Activated naive CD4-positive, alpha-beta T cell treated with anti-CD3 and anti-CD28 coated beads, Interleukin-2, amount 50 U/mL, for 24 hours (primary cell): ENCODE measurements around the gene RHOT2.

Source experiments
- H3K27ac Mint-ChIP-seq: one replicate; pipeline ENCODE4 v1.8.0; 2021; ENCODE audit warnings: mild to moderate bottlenecking, mixed read lengths
- H3K27me3 Mint-ChIP-seq: one replicate; pipeline ENCODE4 v1.8.0; 2021; ENCODE audit warnings: mixed read lengths
- H3K36me3 Mint-ChIP-seq: one replicate; pipeline ENCODE4 v1.8.0; 2021; ENCODE audit warnings: mixed read lengths
- H3K4me1 Mint-ChIP-seq: one replicate; pipeline ENCODE4 v1.8.0; 2021; ENCODE audit warnings: mixed read lengths
- H3K4me3 Mint-ChIP-seq: one replicate; pipeline ENCODE4 v1.8.0; 2021; ENCODE audit warnings: mild to moderate bottlenecking, mixed read lengths
- H3K9me3 Mint-ChIP-seq: one replicate; pipeline ENCODE4 v1.8.0; 2021; ENCODE audit warnings: mixed read lengths

RHOT2 gene

DNA sequence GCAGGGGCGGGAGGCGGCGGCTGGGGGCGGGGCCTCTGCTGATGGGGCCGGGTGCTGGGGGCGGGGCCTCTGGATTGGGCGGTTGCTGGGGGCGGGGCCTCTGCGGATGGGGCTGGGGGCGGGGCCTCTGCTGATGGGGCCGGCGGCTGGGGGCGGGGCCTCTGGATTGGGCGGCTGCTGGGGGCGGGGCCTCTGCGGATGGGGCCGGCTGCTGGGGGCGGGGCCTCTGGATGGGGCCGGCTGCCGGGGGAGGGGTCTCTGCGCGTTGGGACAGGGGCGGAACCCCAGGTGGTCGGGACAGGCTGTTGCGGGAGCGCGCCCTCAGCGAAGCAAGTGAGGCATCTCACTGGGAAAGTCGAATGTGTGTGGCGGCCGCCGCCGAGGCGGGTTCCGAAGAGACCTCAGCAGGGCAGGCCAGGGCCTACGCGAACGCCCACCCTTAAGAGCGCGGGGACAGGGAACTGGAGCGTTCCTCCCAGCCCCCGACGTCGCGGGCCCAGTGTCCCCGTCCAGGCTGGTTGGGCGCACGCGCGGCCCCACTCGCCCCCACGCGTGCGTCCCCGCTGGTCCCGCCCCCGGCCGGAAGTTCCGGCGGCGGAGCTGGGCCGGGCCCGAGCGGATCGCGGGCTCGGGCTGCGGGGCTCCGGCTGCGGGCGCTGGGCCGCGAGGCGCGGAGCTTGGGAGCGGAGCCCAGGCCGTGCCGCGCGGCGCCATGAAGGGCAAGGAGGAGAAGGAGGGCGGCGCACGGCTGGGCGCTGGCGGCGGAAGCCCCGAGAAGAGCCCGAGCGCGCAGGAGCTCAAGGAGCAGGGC lies 12.1 kb downstream of the RHOT2 start, which contains the start of gene STUB1:
Gene STUB1, plus strand, starts transcription at position 597 of the 811 bp plus-strand sequence. Its CDS starts 116 bp downstream, at position 713.
- H3K27ac Mint-ChIP-seq: peak within 1 kb of the TSS; percentile 84
- H3K36me3 Mint-ChIP-seq: peaks cover 3% of the 10 kb centered on the region
- H3K9me3 Mint-ChIP-seq: no peaks in the 10 kb centered on the region
- H3K4me1 Mint-ChIP-seq: peaks cover 24% of the 10 kb centered on the region
- peaks cover 1% of the 10 kb centered on the region for H3K27me3 Mint-ChIP-seq
- peak within 1 kb of the TSS; percentile 86 for H3K4me3 Mint-ChIP-seq

DNA sequence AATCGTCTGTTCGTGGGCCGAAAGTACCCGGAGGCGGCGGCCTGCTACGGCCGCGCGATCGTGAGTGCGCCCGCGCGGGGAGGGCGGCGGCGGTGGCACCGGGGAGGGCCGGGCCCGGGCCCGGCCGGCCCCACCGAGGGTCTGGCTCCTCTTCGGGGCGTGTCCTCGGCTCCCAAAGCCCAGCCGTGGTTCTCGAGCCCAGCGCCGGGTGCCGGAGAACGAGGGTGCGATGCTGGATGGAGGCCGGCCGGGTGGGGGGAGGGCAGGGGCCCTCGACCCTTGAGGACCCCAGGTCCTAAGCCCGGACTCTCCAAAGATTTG lies 12.7 kb downstream of the RHOT2 start:
- H3K27ac Mint-ChIP-seq: no peak overlapping the region
- H3K9me3 Mint-ChIP-seq: no peaks in the 10 kb centered on the region

DNA sequence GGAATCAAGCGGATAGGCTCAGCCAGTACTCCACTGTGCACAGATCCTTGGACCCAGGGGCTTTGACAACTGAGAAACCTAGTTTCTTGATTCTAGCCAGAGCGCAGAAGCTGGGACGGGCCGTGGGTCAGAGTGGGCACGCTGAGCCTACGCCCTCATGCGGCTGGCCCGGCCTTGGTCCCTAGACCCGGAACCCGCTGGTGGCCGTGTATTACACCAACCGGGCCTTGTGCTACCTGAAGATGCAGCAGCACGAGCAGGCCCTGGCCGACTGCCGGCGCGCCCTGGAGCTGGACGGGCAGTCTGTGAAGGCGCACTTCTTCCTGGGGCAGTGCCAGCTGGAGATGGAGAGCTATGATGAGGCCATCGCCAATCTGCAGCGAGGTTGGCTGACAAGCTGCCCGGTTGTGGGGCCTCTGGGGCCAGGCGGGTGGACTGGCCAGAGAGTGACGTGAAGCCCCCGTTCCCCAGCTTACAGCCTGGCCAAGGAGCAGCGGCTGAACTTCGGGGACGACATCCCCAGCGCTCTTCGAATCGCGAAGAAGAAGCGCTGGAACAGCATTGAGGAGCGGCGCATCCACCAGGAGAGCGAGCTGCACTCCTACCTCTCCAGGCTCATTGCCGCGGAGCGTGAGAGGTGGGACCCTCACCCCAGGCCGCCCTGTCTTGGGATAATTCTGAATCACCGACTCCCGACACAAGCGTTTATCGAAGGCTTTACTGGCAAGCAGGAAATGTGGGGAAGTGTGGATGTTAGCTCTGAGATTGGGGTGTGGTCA lies 13.2 kb downstream of the RHOT2 start:
- peak overlapping the region; percentile 35 for H3K27ac Mint-ChIP-seq
- no peaks in the 10 kb centered on the region for H3K9me3 Mint-ChIP-seq
- H3K27me3 Mint-ChIP-seq: peaks cover 1% of the 10 kb centered on the region
- peaks cover 24% of the 10 kb centered on the region for H3K4me1 Mint-ChIP-seq
- H3K36me3 Mint-ChIP-seq: peaks cover 3% of the 10 kb centered on the region
- H3K4me3 Mint-ChIP-seq: peak overlapping the region; percentile 83

More for the DNA sequence above, 12.7 kb downstream of the RHOT2 start:
- Mint-ChIP-seq H3K4me1 (peaks cover 24% of the 10 kb centered on the region), H3K27me3 (peaks cover 1% of the 10 kb centered on the region), H3K4me3 (peak overlapping the region; percentile 83), H3K36me3 (peaks cover 3% of the 10 kb centered on the region)

DNA sequence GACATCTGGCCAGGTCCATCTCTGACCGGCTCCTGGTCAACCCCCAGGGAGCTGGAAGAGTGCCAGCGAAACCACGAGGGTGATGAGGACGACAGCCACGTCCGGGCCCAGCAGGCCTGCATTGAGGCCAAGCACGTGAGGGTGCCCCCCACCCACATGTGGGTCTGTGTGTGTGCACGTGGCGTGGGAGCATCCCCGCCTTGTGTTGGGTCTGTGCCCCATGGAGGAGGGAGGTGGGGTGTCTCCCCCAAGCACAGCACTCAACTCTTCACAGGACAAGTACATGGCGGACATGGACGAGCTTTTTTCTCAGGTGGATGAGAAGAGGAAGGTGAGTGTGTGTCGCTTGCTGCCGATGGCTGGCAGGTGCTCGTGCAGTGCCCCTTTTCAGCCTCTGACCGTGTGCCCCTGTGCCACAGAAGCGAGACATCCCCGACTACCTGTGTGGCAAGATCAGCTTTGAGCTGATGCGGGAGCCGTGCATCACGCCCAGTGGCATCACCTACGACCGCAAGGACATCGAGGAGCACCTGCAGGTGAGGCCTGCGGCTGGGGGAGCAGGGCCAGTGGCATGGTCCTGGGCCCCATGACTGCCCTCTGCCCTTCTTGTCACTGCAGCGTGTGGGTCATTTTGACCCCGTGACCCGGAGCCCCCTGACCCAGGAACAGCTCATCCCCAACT lies 14.0 kb downstream of the RHOT2 start:
- Mint-ChIP-seq H3K36me3 (peaks cover 3% of the 10 kb centered on the region), H3K9me3 (no peaks in the 10 kb centered on the region), H3K27me3 (no peaks in the 10 kb centered on the region), H3K4me3 (peak overlapping the region; percentile 83), H3K4me1 (peaks cover 24% of the 10 kb centered on the region), H3K27ac (peak overlapping the region; percentile 35)

DNA sequence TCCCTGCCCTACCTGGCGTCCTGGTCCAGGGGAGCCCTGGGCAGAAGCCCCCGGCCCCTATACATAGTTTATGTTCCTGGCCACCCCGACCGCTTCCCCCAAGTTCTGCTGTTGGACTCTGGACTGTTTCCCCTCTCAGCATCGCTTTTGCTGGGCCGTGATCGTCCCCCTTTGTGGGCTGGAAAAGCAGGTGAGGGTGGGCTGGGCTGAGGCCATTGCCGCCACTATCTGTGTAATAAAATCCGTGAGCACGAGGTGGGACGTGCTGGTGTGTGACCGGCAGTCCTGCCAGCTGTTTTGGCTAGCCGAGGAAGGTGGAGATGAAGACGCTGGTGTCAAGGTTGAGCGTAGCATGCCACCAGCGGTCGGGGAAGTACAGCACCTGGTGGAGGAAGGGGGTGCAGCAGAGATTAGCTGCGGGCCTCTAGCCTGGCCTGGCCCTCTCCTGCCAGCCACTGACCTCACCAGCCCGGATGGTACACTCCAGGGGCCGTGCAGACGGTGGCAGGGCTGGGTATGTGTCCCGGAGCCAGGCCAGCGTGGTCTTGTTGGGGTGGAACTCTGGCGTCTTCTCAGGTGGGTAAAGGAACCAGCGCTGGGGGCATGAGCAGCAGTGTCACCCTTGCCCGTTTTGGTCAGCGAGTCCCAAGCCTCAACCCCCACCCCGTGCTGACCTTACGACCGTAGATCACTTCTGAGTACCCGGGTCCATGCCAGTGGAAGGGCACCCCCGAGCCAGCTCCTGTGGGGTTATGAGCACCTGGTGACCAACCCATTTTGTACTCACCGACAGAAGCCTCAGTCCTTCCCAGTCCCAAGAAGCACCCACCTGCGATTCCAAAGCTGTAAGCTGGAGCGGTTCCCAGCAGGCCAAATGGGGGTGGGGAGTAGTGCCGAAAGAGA lies 14.8 kb downstream of the RHOT2 start:
- no peaks in the 10 kb centered on the region for H3K9me3 Mint-ChIP-seq
- H3K27me3 Mint-ChIP-seq: no peaks in the 10 kb centered on the region
- peaks cover 3% of the 10 kb centered on the region for H3K36me3 Mint-ChIP-seq
- peaks cover 24% of the 10 kb centered on the region for H3K4me1 Mint-ChIP-seq
- peak overlapping the region; percentile 92 for H3K27ac Mint-ChIP-seq
- H3K4me3 Mint-ChIP-seq: peak overlapping the region; percentile 83

DNA sequence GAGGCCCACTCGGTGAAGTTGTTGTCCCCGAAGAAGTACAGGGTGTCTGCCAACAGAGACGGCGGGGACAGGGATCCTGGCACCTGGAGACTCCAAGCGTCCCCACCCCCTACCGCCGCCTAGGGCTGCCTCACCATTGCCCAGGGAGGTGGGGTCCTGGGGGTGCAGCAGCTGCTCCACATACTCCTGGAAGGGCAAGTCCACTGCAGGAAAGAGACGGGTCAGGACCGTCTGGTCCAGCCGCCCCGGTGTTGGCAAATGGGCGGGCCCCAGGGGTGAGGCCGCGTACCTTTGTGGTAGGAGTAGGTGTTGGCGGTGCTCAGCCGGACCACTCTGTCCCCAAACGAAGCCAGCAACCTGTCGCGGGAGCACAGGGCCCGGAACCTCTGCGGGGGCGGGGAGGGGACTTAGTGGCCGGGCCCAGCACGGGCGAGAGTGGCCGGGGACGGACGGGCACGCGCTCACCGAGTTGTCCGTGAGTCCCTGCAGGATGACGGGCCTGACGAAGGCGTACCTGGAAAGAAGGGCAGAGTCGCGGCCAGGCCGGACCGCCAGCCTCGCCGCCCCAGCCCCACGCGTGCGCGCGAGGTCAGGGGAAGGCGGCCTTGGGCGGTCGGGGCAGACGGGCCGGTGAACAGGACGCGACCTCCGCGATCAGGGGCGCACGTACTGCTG lies 15.6 kb downstream of the RHOT2 start:
- Mint-ChIP-seq H3K27me3 (no peaks in the 10 kb centered on the region), H3K36me3 (peaks cover 3% of the 10 kb centered on the region), H3K4me1 (peaks cover 24% of the 10 kb centered on the region), H3K4me3 (peak overlapping the region; percentile 83), H3K27ac (peak overlapping the region; percentile 62), H3K9me3 (no peaks in the 10 kb centered on the region)

DNA sequence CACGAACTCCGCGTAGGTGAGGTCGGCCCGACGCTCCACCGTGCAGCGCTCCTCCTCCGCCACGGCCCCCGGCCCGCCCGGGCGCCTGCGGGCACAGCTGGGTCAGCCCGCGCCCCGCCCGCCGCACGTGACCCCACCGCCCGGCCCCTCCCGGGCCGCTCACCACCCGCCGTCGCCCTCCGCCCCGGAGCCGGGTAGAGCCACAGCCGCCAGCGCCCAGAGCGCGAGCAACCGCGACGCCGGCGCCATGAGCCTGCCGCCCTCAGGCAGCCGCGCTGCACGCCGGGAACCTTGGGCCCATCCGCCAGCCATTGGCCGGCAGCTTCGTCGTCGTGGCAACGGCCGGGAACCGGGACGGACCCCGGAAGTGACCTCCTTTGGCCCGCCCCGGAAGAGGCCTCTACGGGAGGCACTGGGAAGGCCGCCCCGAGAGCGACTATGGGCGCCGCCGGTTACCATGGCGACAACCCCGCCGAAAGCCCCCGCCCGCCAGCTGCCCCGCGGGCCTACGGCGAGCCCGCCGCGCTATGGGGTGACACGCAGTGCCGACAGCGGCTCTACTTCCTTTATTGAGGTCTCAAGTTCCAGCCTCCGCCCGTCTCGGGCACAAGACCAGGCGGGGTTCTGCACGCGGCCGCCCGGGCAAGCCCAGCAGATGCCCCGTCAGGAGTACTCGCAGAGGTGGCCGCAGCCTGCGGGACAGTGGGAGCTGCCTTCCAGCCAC lies 16.3 kb downstream of the RHOT2 start, which contains the start of gene JMJD8:
Gene JMJD8, minus strand, starts transcription at position 264 of the 724 bp plus-strand sequence. Its CDS starts 15 bp downstream, at position 249.
- Mint-ChIP-seq H3K27me3 (no peaks in the 10 kb centered on the region), H3K4me1 (peaks cover 20% of the 10 kb centered on the region), H3K27ac (peak within 1 kb of the TSS; percentile 62), H3K36me3 (peaks cover 3% of the 10 kb centered on the region), H3K4me3 (peak within 1 kb of the TSS; percentile 83), H3K9me3 (no peaks in the 10 kb centered on the region)

DNA sequence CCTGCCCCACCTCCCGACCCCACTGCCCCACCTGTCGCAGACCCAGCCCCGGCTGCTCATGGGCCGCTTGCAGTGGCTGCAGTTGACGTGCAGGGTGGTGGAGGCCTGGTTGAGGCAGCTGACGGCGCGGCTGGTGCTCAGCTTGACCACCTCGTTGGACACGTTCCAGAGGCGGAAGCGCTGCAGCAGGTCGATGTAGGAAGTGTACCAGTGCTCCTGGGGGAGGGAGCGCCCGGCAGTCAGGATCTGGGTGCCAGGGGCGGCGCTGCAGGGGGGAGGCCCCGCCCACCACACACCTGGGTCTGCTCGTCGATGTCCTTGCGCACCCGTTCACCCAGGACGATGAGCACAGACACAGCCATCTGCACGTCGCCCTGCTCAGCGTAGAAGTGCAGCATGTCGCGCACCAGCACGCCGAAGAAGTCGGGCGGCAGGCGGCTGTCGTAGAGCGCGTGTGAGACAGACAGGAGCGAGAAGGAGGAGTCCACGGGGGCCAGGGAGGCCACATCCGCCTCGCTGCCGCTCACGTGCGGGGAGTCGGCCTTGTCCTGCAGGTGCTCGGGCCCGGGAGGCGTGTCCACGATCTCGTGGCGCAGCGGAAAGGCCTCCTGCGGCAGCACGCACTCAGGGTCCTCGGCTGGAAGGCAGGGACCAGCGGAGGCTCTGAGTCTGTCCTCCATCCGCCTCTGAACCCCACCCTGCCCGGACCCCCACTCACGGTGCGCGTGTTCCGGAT lies 17.2 kb downstream of the RHOT2 start:
- H3K36me3 Mint-ChIP-seq: peaks cover 3% of the 10 kb centered on the region
- peaks cover 21% of the 10 kb centered on the region for H3K4me1 Mint-ChIP-seq
- no peak overlapping the region for H3K27ac Mint-ChIP-seq
- no peaks in the 10 kb centered on the region for H3K9me3 Mint-ChIP-seq
- no peaks in the 10 kb centered on the region for H3K27me3 Mint-ChIP-seq
- peak overlapping the region; percentile 44 for H3K4me3 Mint-ChIP-seq

DNA sequence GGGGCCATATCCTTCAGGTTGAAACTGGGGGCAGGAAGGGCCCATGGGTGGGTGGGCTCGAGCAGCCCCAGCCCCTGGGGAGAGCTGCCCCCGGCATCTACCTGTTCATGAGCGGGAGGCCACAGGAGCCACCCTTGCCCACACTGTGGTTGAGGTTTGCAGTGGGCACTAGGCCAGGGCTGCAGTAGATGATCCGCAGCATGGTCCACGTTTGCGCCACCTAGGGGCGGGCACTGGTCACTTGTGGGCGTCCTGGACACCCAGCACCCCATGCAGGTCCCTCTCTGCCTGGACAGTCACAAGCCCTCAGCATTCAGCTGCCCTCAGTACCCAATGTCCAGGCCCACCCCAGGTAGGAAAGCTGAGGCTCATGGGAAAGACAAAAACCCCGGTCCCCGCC lies 18.0 kb downstream of the RHOT2 start:
- Mint-ChIP-seq H3K27ac (no peak overlapping the region), H3K27me3 (no peaks in the 10 kb centered on the region), H3K4me1 (peaks cover 25% of the 10 kb centered on the region), H3K4me3 (peak overlapping the region; percentile 44), H3K9me3 (no peaks in the 10 kb centered on the region), H3K36me3 (peaks cover 3% of the 10 kb centered on the region)

DNA sequence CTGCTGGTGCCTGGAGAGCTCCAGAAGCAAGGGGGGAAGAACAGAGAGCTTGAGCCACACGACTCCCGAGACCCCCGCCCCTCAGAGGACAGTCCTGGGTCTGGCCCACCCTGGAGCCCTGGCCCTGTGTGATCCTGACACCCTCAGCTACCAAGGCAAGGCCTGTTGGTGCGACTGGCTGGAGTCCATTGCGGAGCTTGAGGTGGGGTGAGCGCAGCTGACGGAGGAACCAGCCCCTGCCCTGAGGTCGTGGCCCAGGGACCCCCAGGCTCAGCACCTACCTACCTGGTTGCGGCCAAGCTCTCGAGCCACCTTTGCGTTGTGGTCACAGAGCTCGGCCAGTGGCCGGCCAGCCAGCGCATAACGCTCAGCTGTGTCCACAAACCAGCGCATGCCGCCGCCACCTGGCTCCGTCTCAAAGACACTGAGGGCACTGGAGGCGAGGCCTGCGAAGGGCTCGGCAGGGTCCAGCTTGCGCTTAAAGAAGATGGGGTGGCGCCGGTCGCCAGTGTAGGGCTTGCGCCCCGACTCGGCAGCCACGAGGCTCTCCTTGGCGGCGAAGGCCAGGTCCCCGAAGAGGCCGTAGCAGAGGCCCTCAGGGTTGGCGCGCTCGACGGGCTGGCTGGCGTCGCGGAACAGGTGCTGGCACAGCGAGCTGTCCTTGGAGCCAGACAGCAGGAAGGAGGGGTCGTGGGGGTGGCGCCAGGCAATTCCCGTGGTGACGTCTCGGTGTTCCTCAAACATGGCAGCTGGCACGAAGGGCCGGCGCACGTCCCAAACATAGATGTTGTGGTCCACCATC lies 18.7 kb downstream of the RHOT2 start:
- Mint-ChIP-seq H3K9me3 (no peaks in the 10 kb centered on the region), H3K4me3 (no peak overlapping the region), H3K4me1 (peaks cover 22% of the 10 kb centered on the region), H3K27me3 (no peaks in the 10 kb centered on the region), H3K27ac (no peak overlapping the region), H3K36me3 (peaks cover 3% of the 10 kb centered on the region)

DNA sequence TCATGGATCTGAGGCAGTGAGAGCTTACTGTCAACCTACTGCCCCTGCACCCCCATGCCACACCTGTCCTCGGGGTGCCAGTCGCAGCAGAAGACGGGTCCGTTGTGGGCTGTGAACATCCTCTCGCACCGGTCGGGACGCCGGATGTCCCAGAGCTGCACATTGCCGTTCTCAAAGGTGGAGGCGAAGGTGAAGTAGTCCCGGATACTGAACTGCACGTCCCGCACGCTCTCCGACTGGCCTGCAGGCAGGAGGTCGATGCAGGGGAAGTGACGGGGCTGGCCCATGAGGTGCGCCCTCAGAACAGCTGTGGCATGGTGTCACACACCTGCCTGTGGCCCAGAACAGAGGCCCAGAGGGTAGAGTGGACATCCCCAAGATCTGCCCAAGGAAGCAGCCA lies 19.6 kb downstream of the RHOT2 start:
- H3K9me3 Mint-ChIP-seq: no peaks in the 10 kb centered on the region
- peak overlapping the region; percentile 26 for H3K4me3 Mint-ChIP-seq
- H3K4me1 Mint-ChIP-seq: peaks cover 17% of the 10 kb centered on the region
- H3K27me3 Mint-ChIP-seq: no peaks in the 10 kb centered on the region
- peaks cover 1% of the 10 kb centered on the region for H3K36me3 Mint-ChIP-seq
- no peak overlapping the region for H3K27ac Mint-ChIP-seq

DNA sequence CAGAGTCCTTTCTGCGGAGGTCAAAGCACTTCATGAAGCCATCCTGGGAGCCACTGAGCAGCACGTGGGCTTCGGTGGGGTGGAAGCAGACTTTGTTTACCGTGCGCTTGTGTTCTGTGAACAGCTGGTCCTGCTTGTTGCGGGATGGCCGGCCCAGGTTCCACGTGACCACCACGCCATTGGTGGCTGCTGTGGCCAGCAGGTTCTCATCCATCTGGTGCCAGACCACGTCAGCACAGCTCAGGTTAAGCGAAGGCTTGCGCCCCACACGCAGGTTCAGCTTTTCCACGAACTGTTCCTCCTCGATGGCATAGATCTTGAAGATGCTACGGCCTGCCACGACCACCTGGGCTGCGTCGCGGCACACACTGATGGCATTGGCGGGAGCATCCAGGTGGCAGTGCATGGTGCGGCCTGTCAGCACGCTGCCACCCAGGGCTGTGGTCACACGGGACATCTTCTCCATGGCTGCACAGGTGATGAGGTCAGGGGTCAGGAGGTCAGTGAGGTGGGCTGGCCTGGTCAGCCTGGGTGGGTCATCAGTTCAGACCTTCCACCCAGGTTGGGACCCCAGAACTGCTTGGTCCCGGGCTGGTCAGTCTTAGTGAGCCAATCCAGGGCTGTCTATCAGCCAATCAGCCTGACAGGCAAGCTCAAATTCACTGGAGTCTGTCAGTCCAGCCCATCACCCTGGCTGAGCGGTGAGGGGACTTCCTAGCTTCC lies 21.4 kb downstream of the RHOT2 start:
- Mint-ChIP-seq H3K27ac (peak overlapping the region; percentile 93), H3K27me3 (no peaks in the 10 kb centered on the region), H3K4me3 (peak overlapping the region; percentile 95), H3K36me3 (no peaks in the 10 kb centered on the region), H3K9me3 (no peaks in the 10 kb centered on the region), H3K4me1 (peaks cover 15% of the 10 kb centered on the region)
